SK-N-SH treated with all-trans-retinoic acid at 6 μM for 48 hours (cell line): ENCODE measurements around the gene MYO1F.

ENCODE experiments used
- ATAC-seq: fragments of 200-7000 bp; cut with Tn5 transposase; 3 replicates; pipeline ENCODE4 v1.9.1; 2020; ENCODE audit warnings: mild to moderate bottlenecking, moderate library complexity
- ARNTL ChIP-seq: fragments of 450-650 bp; formaldehyde crosslinking; IDR thresholded peaks from 2 replicates; pipeline ENCODE4 v1.5.0; 2020; ENCODE audit warnings: low read depth, mild to moderate bottlenecking, moderate library complexity, borderline replicate concordance
- BACH2 ChIP-seq: fragments of 250-450 bp; sonication (Bioruptor Pico); IDR thresholded peaks from 2 replicates; pipeline ENCODE4 v1.9.0; 2021; ENCODE audit warnings: mild to moderate bottlenecking, borderline replicate concordance
- CREB5 ChIP-seq: fragments of 250-450 bp; sonication (Bioruptor Pico); IDR thresholded peaks from 2 replicates; pipeline ENCODE4 v1.5.1; 2020; ENCODE audit warnings: low read depth, mild to moderate bottlenecking, moderate library complexity
- CSDC2 ChIP-seq: fragments of 250-450 bp; sonication (Bioruptor Pico); IDR thresholded peaks from 2 replicates; pipeline ENCODE4 v1.5.0; 2020; ENCODE audit warnings: mild to moderate bottlenecking, moderate library complexity
- CSRNP3 ChIP-seq: fragments of 250-450 bp; sonication (Bioruptor Pico); IDR thresholded peaks from 2 replicates; pipeline ENCODE4 v1.5.1; 2021; ENCODE audit warnings: mild to moderate bottlenecking, moderate library complexity
- ESRRG ChIP-seq: fragments of 250-450 bp; sonication (Bioruptor Pico); IDR thresholded peaks from 2 replicates; pipeline ENCODE4 v1.6.1; 2021; ENCODE audit warnings: mild to moderate bottlenecking
- GLIS3 ChIP-seq: fragments of 250-450 bp; sonication (Bioruptor Pico); IDR thresholded peaks from 2 replicates; pipeline ENCODE4 v1.5.0; 2020; ENCODE audit warnings: mild to moderate bottlenecking, moderate library complexity
- ISL1 ChIP-seq: fragments of 250-450 bp; sonication (Bioruptor Pico); IDR thresholded peaks from 2 replicates; pipeline ENCODE4 v2.1.2; 2022; ENCODE audit warnings: mild to moderate bottlenecking, moderate library complexity
- OSR1 ChIP-seq: fragments of 250-450 bp; sonication (Bioruptor Pico); IDR thresholded peaks from 2 replicates; pipeline ENCODE4 v1.8.0; 2022; ENCODE audit warnings: moderate library complexity, mild to moderate bottlenecking, inconsistent platforms
- PATZ1 ChIP-seq: fragments of 250-450 bp; sonication (Bioruptor Pico); IDR thresholded peaks from 2 replicates; pipeline ENCODE4 v1.8.0; 2020; ENCODE audit warnings: mild to moderate bottlenecking, moderate library complexity, borderline replicate concordance
- POU6F1 ChIP-seq: fragments of 250-450 bp; sonication (Bioruptor Pico); IDR thresholded peaks from 2 replicates; pipeline ENCODE4 v1.8.0; 2021; ENCODE audit warnings: low read depth, mild to moderate bottlenecking, moderate library complexity, borderline replicate concordance
- RARB ChIP-seq: fragments of 250-450 bp; sonication (Bioruptor Pico); IDR thresholded peaks from 2 replicates; pipeline ENCODE4 v1.8.0; 2021; ENCODE audit warnings: mild to moderate bottlenecking, moderate library complexity
- SNAI2 ChIP-seq: fragments of 250-450 bp; sonication (Bioruptor Pico); IDR thresholded peaks from 2 replicates; pipeline ENCODE4 v1.5.0; 2020; ENCODE audit warnings: mild to moderate bottlenecking, moderate library complexity
- TCF4 ChIP-seq: fragments of 250-450 bp; sonication (Bioruptor Pico); IDR thresholded peaks from 2 replicates; pipeline ENCODE4 v1.8.0; 2021; ENCODE audit warnings: mild to moderate bottlenecking, moderate library complexity, borderline replicate concordance
- TOX ChIP-seq: fragments of 250-450 bp; sonication (Bioruptor Pico); IDR thresholded peaks from 2 replicates; pipeline ENCODE4 v1.8.0; 2021; ENCODE audit warnings: mild to moderate bottlenecking, moderate library complexity, borderline replicate concordance
- TSHZ2 ChIP-seq: fragments of 250-450 bp; sonication (Bioruptor Pico); IDR thresholded peaks from 2 replicates; pipeline ENCODE4 v1.5.0; 2020; ENCODE audit warnings: mild to moderate bottlenecking, moderate library complexity
- ZC3H10 ChIP-seq: fragments of 250-450 bp; sonication (Bioruptor Pico); IDR thresholded peaks from 2 replicates; pipeline ENCODE4 v1.5.1; 2021; ENCODE audit warnings: mild to moderate bottlenecking, moderate library complexity
- ZFP3 ChIP-seq: fragments of 250-450 bp; sonication (Bioruptor Pico); IDR thresholded peaks from 2 replicates; pipeline ENCODE4 v1.5.0; 2020; ENCODE audit warnings: mild to moderate bottlenecking, moderate library complexity
- ZFP30 ChIP-seq: fragments of 450-650 bp; formaldehyde crosslinking; IDR thresholded peaks from 2 replicates; pipeline ENCODE4 v1.5.0; 2022; ENCODE audit warnings: mild to moderate bottlenecking, moderate library complexity
- ZNF565 ChIP-seq: fragments of 450-650 bp; formaldehyde crosslinking; conservative IDR thresholded peaks from 2 replicates; pipeline ENCODE4 v1.5.0; 2020; ENCODE audit warnings: low read depth, mild to moderate bottlenecking, moderate library complexity
- ZNF70 ChIP-seq: fragments of 450-650 bp; formaldehyde crosslinking; IDR thresholded peaks from 2 replicates; pipeline ENCODE4 v1.5.0; 2020; ENCODE audit warnings: mild to moderate bottlenecking, moderate library complexity
- ZNF8 ChIP-seq: fragments of 450-650 bp; formaldehyde crosslinking; IDR thresholded peaks from 2 replicates; pipeline ENCODE4 v1.5.0; 2020; ENCODE audit warnings: mild to moderate bottlenecking, moderate library complexity

Gene MYO1F

GRCh38 chr19:8545743-8546142, 31.5 kb downstream of the MYO1F start (continued):
- TF ChIP-seq BACH2 (CRISPR knock-in tag): no peak
- TF ChIP-seq ZNF70 (CRISPR knock-in tag): no peak
- no peak for TF ChIP-seq ZFP3 (CRISPR knock-in tag)
- TF ChIP-seq ZNF565 (CRISPR knock-in tag): no peak

- no peak for ATAC-seq
- TF ChIP-seq TSHZ2 (no peak), CREB5 (CRISPR knock-in tag) (no peak), SNAI2 (CRISPR knock-in tag) (no peak), ZFP30 (CRISPR knock-in tag) (no peak), GLIS3 (CRISPR knock-in tag) (no peak), ZFP3 (CRISPR knock-in tag) (no peak), RARB (no peak)
- TF ChIP-seq, all 23 proteins: peak for 0
Measured at GRCh38 chr19:8544168-8544567, 33.1 kb downstream of the MYO1F start.

GRCh38 chr19:8539621-8540149, 37.6 kb downstream of the MYO1F start:
- no peak for TF ChIP-seq RARB
- TF ChIP-seq ZNF565 (CRISPR knock-in tag): no peak
- TF ChIP-seq POU6F1: no peak
- TF ChIP-seq OSR1: no peak
- TF ChIP-seq SNAI2 (CRISPR knock-in tag): no peak
- TF ChIP-seq ZNF8: no peak
- TF ChIP-seq PATZ1 (CRISPR knock-in tag): no peak
- no peak for TF ChIP-seq CSDC2 (CRISPR knock-in tag)
- TF ChIP-seq ZNF70 (CRISPR knock-in tag): no peak
- TF ChIP-seq ISL1: no peak
- no peak for TF ChIP-seq ZC3H10
- TF ChIP-seq ESRRG (CRISPR knock-in tag): no peak
- ATAC-seq: no peak

GRCh38 chr19:8537099-8537498, 40.1 kb downstream of the MYO1F start:
- ATAC-seq: no peak
- TF ChIP-seq ESRRG (CRISPR knock-in tag): no peak
- TF ChIP-seq ZNF565 (CRISPR knock-in tag): no peak
- TF ChIP-seq CSDC2 (CRISPR knock-in tag): no peak
- no peak for TF ChIP-seq CSRNP3 (CRISPR knock-in tag)
- TF ChIP-seq TSHZ2: no peak
- no peak for TF ChIP-seq ARNTL (CRISPR knock-in tag)
- no peak for TF ChIP-seq TOX (CRISPR knock-in tag)
- TF ChIP-seq ZFP30 (CRISPR knock-in tag): no peak
- no peak for TF ChIP-seq BACH2 (CRISPR knock-in tag)
- TF ChIP-seq ZNF8: no peak
- no peak for TF ChIP-seq CREB5 (CRISPR knock-in tag)
- no peak for TF ChIP-seq ISL1
- TF ChIP-seq TCF4: no peak
